ENCODE results near the gene CEP170B.

The CEP170B gene

GRCh38 chr14:104933746-104934733 is 69.0 kb downstream of the CEP170B start:
- TF ChIP-seq CTCF (IDR thresholded peaks at IDR 0.05; ENCODE audit: insufficient read depth, low read depth, low read length, missing control alignments): no peak
- no peak overlapping the region for H3K4me3 ChIP-seq (ENCODE audit: low read depth, low read length)
- DNase-seq (ENCODE audit: low read depth): no peak

- no peak for TF ChIP-seq CTCF (IDR thresholded peaks at IDR 0.05; ENCODE audit: insufficient read depth, low read depth, low read length, missing control alignments)
- H3K4me3 ChIP-seq (ENCODE audit: low read depth, low read length): no peak overlapping the region
- no peak for DNase-seq (ENCODE audit: low read depth)
Observed at GRCh38 chr14:104935026-104935650, 70.1 kb downstream of the CEP170B start.

GRCh38 chr14:104935955-104936354 is 70.9 kb downstream of the CEP170B start:
- DNase-seq (ENCODE audit: low read depth): no peak
- TF ChIP-seq CTCF (IDR thresholded peaks at IDR 0.05; ENCODE audit: insufficient read depth, low read depth, low read length, missing control alignments): no peak
- no peak overlapping the region for H3K4me3 ChIP-seq (ENCODE audit: low read depth, low read length)

GRCh38 chr14:104936361-104937155 is 71.5 kb downstream of the CEP170B start:
- DNase-seq (ENCODE audit: low read depth): no peak
- H3K4me3 ChIP-seq (ENCODE audit: low read depth, low read length): no peak overlapping the region
- TF ChIP-seq CTCF (IDR thresholded peaks at IDR 0.05; ENCODE audit: insufficient read depth, low read depth, low read length, missing control alignments): peak; percentile 7

- no peak for DNase-seq (ENCODE audit: low read depth)
- no peak for TF ChIP-seq CTCF (IDR thresholded peaks at IDR 0.05; ENCODE audit: insufficient read depth, low read depth, low read length, missing control alignments)
- H3K4me3 ChIP-seq (ENCODE audit: low read depth, low read length): no peak overlapping the region
Observed at GRCh38 chr14:104937161-104937560, 72.1 kb downstream of the CEP170B start.

GRCh38 chr14:104937694-104938365 is 72.8 kb downstream of the CEP170B start:
- TF ChIP-seq CTCF (IDR thresholded peaks at IDR 0.05; ENCODE audit: insufficient read depth, low read depth, low read length, missing control alignments): no peak
- H3K4me3 ChIP-seq (ENCODE audit: low read depth, low read length): no peak overlapping the region
- no peak for DNase-seq (ENCODE audit: low read depth)

All from GM12865 (cell line).